ENCODE results near the gene HLA-DRB5.
"Not testable (repeated sequence)": the region's sequence is repeated elsewhere in the genome, so short reads cannot be mapped to it uniquely, and the experiment has no call there.

Gene HLA-DRB5

GRCh38 chr6:32491700-32492099 lies 38.4 kb downstream of the HLA-DRB5 start:
- FAIRE-seq: no peak
- no peak for TF ChIP-seq TAF1 (IDR thresholded peaks at IDR 0.05; ENCODE audit: borderline replicate concordance, low read depth, low read length)
- TF ChIP-seq POLR2A (IDR thresholded peaks at IDR 0.05; ENCODE audit: low read depth, low read length): no peak
- TF ChIP-seq POLR2AphosphoS5 (IDR thresholded peaks at IDR 0.05; ENCODE audit: low read depth, low read length): no peak
- DNase-seq (ENCODE audit: insufficient read length): no peak

GRCh38 chr6:32488083-32488482 lies 42.0 kb downstream of the HLA-DRB5 start:
- TF ChIP-seq POLR2AphosphoS5 (IDR thresholded peaks at IDR 0.05; ENCODE audit: low read depth, low read length) (no peak), POLR2A (IDR thresholded peaks at IDR 0.05; ENCODE audit: low read depth, low read length) (no peak), TAF1 (IDR thresholded peaks at IDR 0.05; ENCODE audit: borderline replicate concordance, low read depth, low read length) (no peak)
- DNase-seq (ENCODE audit: insufficient read length) (no peak), FAIRE-seq (no peak)

DNA sequence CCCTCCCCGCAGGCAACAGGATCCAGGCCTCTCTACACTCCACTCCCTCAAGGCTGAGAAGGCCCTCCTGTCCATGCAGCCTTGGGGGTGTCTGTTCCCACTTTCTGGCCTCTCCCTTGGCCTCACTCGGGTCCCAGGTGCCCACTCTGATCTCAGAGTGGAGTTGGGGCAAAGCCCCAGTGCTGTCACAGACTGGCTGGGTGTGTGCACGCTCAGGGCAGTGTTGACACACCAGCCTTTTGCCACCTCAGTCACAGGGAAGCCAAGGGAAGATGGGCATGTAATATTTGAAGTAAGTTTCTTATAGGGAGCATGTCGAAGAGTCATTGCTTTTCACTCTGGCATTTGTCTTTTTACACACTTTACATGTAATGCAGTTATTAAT lies 45.5 kb downstream of the HLA-DRB5 start:
- no peak for DNase-seq (ENCODE audit: insufficient read length)
- TF ChIP-seq TAF1 (IDR thresholded peaks at IDR 0.05; ENCODE audit: borderline replicate concordance, low read depth, low read length) (no peak), POLR2AphosphoS5 (IDR thresholded peaks at IDR 0.05; ENCODE audit: low read depth, low read length) (no peak), POLR2A (IDR thresholded peaks at IDR 0.05; ENCODE audit: low read depth, low read length) (no peak)
- no peak for FAIRE-seq

DNA sequence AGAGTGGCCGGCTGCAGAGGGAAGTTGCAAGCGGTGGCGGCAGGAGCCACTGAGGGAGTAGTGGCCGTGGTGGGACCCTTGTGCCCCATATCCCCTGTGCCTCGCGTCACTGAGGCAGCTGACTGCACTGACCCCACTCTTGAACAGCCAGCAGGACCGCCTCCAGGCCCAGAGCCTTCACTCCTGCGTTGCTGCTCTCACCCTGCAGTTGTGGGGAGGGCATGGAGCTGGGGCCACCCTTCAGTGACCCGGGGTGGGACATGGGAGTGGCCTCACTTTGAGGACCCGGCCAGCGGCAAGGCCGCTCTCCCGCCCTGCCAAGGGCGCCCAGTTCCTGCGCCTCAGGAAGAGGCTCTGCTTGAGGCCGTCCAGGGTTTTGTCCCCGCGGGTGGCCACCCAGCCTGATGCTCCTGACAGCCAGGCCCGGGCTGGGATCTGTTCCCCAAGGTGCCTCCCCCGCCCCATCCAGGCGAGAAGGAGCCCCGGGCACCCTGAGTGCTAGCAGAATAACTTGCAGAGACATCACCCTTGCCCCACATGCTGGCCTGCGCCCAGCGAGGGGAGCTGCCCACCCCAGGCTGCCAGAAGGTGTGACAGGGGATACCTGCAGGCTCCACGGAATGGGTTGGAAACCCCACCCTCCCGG lies 46.0 kb downstream of the HLA-DRB5 start:
- FAIRE-seq (no peak), DNase-seq (ENCODE audit: insufficient read length) (no peak)
- TF ChIP-seq POLR2A (IDR thresholded peaks at IDR 0.05; ENCODE audit: low read depth, low read length) (no peak), POLR2AphosphoS5 (IDR thresholded peaks at IDR 0.05; ENCODE audit: low read depth, low read length) (no peak), TAF1 (IDR thresholded peaks at IDR 0.05; ENCODE audit: borderline replicate concordance, low read depth, low read length) (no peak)

DNA sequence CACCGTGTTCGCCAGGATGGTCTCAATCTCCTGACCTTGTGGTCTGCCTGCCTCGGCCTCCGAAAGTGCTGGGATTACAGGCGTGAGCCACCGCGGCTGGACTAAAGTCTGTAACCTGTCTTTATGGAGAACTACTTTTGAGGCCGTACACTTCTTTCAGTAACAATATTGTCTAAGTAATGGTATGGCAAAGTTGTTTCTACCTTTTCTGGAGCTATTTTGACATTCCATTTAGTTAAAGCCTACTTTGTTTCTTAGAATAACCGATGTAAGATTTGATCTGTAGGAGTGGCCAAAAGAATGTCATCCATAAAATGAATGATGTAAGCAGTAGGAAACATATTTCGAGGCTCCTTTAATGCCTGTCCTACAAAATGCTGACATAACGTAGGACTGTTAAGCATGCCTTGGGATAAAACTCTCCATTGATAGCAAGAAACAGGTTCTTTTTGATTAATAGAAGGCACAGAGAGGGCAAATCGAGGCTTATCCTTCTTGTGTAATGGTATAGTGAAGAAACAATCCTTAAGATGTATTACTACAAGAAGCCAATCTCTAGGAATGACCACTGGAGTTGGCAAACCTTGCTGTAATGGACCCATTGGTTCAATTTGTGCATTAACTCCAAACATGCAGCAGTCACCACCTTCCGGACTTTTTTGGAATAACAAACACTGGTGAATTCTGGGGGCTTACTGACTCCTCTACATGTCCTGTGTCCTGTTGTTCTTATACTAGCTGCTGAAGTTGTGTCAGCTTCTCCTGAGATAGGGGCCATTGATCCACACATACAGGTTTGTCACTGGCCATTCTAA lies 54.5 kb downstream of the HLA-DRB5 start:
- no peak for TF ChIP-seq TAF1 (IDR thresholded peaks at IDR 0.05; ENCODE audit: borderline replicate concordance, low read depth, low read length)
- no peak for TF ChIP-seq POLR2A (IDR thresholded peaks at IDR 0.05; ENCODE audit: low read depth, low read length)
- no peak for TF ChIP-seq POLR2AphosphoS5 (IDR thresholded peaks at IDR 0.05; ENCODE audit: low read depth, low read length)
- no peak for FAIRE-seq
- DNase-seq (ENCODE audit: insufficient read length): no peak

GRCh38 chr6:32473376-32474348 lies 56.4 kb downstream of the HLA-DRB5 start:
- TF ChIP-seq TAF1 (IDR thresholded peaks at IDR 0.05; ENCODE audit: borderline replicate concordance, low read depth, low read length) (peak; percentile 92), POLR2A (IDR thresholded peaks at IDR 0.05; ENCODE audit: low read depth, low read length) (peak; percentile 88), POLR2AphosphoS5 (IDR thresholded peaks at IDR 0.05; ENCODE audit: low read depth, low read length) (peak; percentile 92)
- not testable (repeated sequence) for DNase-seq (ENCODE audit: insufficient read length)
- FAIRE-seq: peak; percentile 95

DNA sequence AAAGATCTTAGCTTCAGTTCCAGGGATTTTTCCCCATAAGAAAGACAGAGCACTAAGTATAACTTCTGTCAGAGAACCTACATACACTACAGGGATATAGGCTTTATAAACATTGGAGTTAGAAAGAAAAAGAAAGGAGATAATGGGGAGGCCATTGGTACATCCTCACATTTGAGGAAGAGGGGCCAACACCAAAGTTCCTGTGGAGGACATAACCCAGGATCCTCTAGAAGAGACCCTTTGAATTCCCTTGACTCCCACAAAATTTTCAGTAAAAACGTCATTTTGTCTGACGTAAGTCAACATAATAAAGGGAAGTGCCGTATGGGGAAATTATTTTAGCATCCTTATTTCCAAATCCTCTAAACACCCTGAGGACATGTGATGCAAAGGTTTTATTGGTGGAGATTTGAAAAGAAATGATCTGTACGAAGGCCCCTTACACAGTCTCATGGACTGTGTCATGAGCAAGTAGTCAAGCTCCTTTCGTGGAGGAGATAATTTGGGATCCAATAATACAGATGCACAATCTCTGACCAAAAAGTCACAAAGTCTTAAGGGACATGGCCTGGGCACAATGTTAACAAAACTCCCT lies 57.2 kb downstream of the HLA-DRB5 start:
- no peak for DNase-seq (ENCODE audit: insufficient read length)
- FAIRE-seq: peak; percentile 71
- TF ChIP-seq TAF1 (IDR thresholded peaks at IDR 0.05; ENCODE audit: borderline replicate concordance, low read depth, low read length): no peak
- TF ChIP-seq POLR2A (IDR thresholded peaks at IDR 0.05; ENCODE audit: low read depth, low read length): no peak
- TF ChIP-seq POLR2AphosphoS5 (IDR thresholded peaks at IDR 0.05; ENCODE audit: low read depth, low read length): no peak; the same call in 1 of the 2 replicates

DNA sequence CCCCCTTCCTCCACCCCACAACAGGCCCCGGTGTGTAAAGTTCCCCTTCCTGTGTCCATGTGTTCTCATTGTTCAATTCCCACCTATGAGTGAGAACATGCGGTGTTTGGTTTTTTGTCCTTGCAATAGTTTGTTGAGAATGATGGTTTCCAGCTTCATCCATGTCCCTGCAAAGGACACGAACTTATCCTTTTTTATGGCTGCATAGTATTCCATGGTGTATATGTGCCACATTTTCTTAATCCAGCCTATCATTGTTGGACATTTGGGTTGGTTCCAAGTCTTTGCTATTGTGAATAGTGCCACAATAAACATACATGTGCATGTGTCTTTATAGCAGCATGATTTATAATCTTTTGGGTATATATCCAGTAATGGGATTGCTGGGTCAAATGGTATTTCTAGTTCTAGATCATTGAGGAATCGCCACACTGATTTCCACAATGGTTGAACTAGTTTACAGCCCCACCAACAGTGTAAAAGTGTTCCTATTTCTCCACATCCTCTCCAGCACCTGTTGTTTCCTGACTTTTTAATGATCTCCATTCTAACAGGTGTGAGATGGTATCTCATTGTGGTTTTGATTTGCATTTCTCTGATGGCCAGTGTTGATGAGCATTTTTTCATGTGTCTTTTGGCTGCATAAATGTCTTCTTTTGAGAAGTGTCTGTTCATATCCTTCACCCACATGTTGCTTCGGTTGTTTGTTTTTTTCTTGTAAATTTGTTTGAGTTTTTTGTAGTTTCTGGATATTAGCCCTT lies 62.2 kb downstream of the HLA-DRB5 start:
- DNase-seq (ENCODE audit: insufficient read length); FAIRE-seq: not testable (repeated sequence)
